ENCODE measurements around the gene FOSL2.
A peak's percentile ranks its signal among the peaks of the same experiment; 100 is the strongest.

The FOSL2 gene

DNA sequence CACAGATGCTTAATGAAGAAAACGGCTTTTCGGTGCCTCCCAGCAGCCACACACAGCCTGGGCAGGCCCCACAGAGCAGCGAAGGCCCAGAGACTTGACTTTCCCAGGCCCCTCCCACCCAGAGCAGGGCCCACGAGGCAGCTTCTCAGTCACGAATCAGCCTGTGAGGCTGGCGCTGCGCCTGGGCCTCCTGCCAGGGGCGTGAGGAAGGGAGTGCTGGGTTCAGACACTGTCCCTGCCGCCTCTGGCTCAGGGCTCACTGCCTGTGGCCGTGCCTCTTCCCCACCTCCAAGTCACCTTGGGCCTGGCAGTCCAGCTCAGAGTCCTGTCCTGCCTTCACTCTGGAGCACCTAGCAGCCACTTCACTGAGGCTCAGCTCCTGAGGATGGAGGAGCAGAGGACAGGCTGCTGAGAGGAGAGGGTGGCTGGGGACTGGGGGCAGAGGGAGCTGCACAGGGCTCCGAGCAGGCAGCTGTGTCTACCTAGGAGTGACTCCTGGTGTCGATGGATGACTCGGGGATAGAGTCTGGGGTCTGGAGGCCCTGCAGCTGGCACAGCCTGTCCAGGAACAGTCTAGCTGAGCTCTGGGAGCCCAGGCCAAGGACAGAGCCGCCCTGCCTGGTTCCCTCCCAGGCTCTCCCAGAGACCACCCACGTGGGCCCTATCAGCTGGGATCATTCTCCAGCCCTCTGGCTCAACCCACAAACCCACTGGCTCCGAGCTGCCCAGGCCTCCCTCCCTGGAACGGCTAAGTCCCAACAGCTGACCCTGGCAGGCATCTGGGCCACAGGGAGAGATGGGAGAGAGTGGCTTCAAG, 36.4 kb upstream of the FOSL2 start:
- Histone ChIP-seq H3K36me3 (ENCODE audit: control insufficient read depth in 5 of 5, insufficient read depth in 5 of 5, low read length in 5 of 5) (no peaks in the 10 kb centered on the region), H3K4me3 (ENCODE audit: low read depth in 1 of 5, low read length in 5 of 5) (no peak overlapping the region), H3K4me1 (ENCODE audit: control insufficient read depth in 5 of 5, insufficient read depth in 5 of 5, low read length in 5 of 5) (peaks cover 7 to 35% (median 24%) of the 10 kb centered on the region in 5 donors), H3K27ac (ENCODE audit: low read depth, low read length) (no peak overlapping the region), H3K9ac (ENCODE audit: low read length in 5 of 5) (peak overlapping the region in 3 of 5 donors; percentile 38 to 52 (median 43)), H3K9me3 (ENCODE audit: control insufficient read depth in 5 of 5, low read length in 5 of 5) (no peaks in the 10 kb centered on the region), H3K27me3 (ENCODE audit: control insufficient read depth in 5 of 5, insufficient read depth in 4 of 5, low read length in 5 of 5) (peaks cover 0 to 3% (median 0%) of the 10 kb centered on the region in 5 donors)

DNA sequence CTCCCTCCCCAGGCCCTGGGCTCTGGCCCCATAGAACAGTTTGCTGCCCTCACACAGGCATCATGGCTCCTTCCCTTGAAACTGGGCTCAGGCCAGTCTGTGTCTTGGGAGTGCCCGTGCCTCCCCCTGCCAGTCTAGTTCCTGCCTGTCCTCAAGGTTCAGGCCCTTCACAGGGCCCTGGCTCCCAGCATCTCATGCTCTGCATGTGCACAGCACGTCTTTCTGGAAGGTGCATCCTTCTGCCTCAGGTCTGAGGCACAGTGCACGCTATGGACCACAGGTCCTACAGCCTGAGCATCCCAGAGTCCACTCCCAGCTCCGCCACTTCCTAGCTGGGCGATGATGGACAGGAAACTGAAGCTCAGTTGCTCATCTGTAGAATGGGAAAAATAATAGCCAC, 35.6 kb upstream of the FOSL2 start:
- no peaks in the 10 kb centered on the region for H3K9me3 ChIP-seq (ENCODE audit: control insufficient read depth in 5 of 5, low read length in 5 of 5)
- H3K27me3 ChIP-seq (ENCODE audit: control insufficient read depth in 5 of 5, insufficient read depth in 4 of 5, low read length in 5 of 5): peaks cover 0 to 3% (median 0%) of the 10 kb centered on the region in 5 donors
- H3K36me3 ChIP-seq (ENCODE audit: control insufficient read depth in 5 of 5, insufficient read depth in 5 of 5, low read length in 5 of 5): no peaks in the 10 kb centered on the region
- peaks cover 7 to 35% (median 24%) of the 10 kb centered on the region in 5 donors for H3K4me1 ChIP-seq (ENCODE audit: control insufficient read depth in 5 of 5, insufficient read depth in 5 of 5, low read length in 5 of 5)
- no peak overlapping the region for H3K9ac ChIP-seq (ENCODE audit: low read length in 5 of 5)
- no peak overlapping the region for H3K27ac ChIP-seq (ENCODE audit: low read depth, low read length)
- no peak overlapping the region for H3K4me3 ChIP-seq (ENCODE audit: low read depth in 1 of 5, low read length in 5 of 5)

- Histone ChIP-seq H3K27me3 (ENCODE audit: control insufficient read depth in 5 of 5, insufficient read depth in 4 of 5, low read length in 5 of 5) (peaks cover 0 to 3% (median 0%) of the 10 kb centered on the region in 5 donors), H3K9me3 (ENCODE audit: control insufficient read depth in 5 of 5, low read length in 5 of 5) (no peaks in the 10 kb centered on the region), H3K9ac (ENCODE audit: low read length in 5 of 5) (no peak overlapping the region), H3K27ac (ENCODE audit: low read depth, low read length) (no peak overlapping the region), H3K36me3 (ENCODE audit: control insufficient read depth in 5 of 5, insufficient read depth in 5 of 5, low read length in 5 of 5) (no peaks in the 10 kb centered on the region), H3K4me1 (ENCODE audit: control insufficient read depth in 5 of 5, insufficient read depth in 5 of 5, low read length in 5 of 5) (peaks cover 7 to 35% (median 24%) of the 10 kb centered on the region in 5 donors), H3K4me3 (ENCODE audit: low read depth in 1 of 5, low read length in 5 of 5) (no peak overlapping the region)
Observed at GRCh38 chr2:28357948-28358667, 34.5 kb upstream of the FOSL2 start.

DNA sequence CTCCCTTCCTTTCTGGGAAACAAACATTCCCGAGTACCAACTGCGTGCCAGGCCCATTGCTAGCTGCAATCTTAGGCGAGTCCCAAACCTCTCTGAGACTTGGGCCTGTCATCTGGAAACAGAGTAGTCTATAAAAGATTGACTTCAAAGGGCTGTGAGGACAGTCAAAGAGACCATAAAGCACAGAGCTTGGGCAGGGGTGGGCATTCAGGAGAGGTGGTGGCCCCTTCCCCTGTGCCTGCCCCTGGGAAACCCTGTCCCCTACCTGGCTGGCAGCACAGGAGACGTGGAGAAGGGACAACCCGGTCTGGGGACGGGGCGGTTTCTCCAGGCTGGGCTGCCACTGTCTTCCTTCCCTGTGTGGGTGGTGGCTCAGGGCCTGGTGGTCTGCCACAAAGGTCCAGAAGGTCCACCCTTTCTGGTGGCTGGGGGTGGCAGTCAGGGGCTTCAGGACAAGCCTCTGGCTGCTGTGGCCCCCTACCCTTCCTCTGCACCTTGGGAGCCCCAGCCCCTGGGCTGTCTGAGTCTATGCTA, 33.9 kb upstream of the FOSL2 start:
- H3K4me3 ChIP-seq (ENCODE audit: low read depth in 1 of 5, low read length in 5 of 5): no peak overlapping the region

DNA sequence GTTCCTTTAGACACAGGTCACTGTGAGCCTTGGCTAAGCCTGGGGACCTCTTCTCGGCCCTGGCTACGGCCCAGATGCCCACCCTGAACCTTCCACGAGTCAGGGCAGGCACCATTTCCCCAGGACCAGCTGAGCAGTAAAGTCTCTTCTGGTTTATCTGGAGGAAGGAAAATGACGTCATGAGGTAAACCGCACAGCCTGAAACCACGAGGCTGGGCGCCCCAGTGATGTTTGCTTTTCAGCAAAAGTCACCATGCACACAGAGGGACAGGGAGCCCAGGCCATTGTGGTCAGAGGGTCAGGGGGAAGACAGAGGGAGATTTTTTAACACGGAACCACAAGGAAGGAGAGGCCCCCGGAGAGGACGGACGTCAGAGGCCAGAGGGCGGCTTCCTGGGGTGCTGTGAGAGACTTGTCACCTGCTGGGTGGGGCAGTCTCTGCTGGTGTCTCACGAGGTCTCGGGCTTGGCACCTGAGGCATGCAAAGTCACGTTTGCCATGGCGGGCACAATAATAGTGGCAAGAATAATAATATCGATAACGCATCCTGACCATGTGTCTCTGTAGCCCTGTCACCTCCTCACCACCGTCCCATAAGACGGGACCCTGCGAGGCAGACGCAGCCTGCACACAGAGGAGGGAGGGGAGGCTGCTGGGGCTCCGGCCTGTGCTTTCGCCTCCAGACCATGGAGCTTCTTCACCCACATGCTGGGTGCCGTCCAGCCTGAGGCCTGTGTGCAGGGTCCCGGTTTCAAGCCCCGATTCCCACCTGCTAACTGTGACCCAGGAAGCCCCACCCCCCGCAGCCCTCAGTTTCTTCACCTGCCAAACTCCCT, 33.2 kb upstream of the FOSL2 start:
- no peak overlapping the region for H3K9ac ChIP-seq (ENCODE audit: low read length in 5 of 5)
- H3K27me3 ChIP-seq (ENCODE audit: control insufficient read depth in 5 of 5, insufficient read depth in 4 of 5, low read length in 5 of 5): peaks cover 0 to 3% (median 0%) of the 10 kb centered on the region in 5 donors
- no peaks in the 10 kb centered on the region for H3K9me3 ChIP-seq (ENCODE audit: control insufficient read depth in 5 of 5, low read length in 5 of 5)
- H3K4me1 ChIP-seq (ENCODE audit: control insufficient read depth in 5 of 5, insufficient read depth in 5 of 5, low read length in 5 of 5): peaks cover 7 to 35% (median 24%) of the 10 kb centered on the region in 5 donors
- H3K27ac ChIP-seq (ENCODE audit: low read depth, low read length): no peak overlapping the region
- H3K36me3 ChIP-seq (ENCODE audit: control insufficient read depth in 5 of 5, insufficient read depth in 5 of 5, low read length in 5 of 5): no peaks in the 10 kb centered on the region
- H3K4me3 ChIP-seq (ENCODE audit: low read depth in 1 of 5, low read length in 5 of 5): no peak overlapping the region

More for the DNA sequence above, 33.9 kb upstream of the FOSL2 start:
- Histone ChIP-seq H3K27me3 (ENCODE audit: control insufficient read depth in 5 of 5, insufficient read depth in 4 of 5, low read length in 5 of 5) (peaks cover 0 to 3% (median 0%) of the 10 kb centered on the region in 5 donors), H3K27ac (ENCODE audit: low read depth, low read length) (no peak overlapping the region), H3K9ac (ENCODE audit: low read length in 5 of 5) (no peak overlapping the region), H3K4me1 (ENCODE audit: control insufficient read depth in 5 of 5, insufficient read depth in 5 of 5, low read length in 5 of 5) (peaks cover 7 to 35% (median 24%) of the 10 kb centered on the region in 5 donors), H3K36me3 (ENCODE audit: control insufficient read depth in 5 of 5, insufficient read depth in 5 of 5, low read length in 5 of 5) (no peaks in the 10 kb centered on the region), H3K9me3 (ENCODE audit: control insufficient read depth in 5 of 5, low read length in 5 of 5) (no peaks in the 10 kb centered on the region)

DNA sequence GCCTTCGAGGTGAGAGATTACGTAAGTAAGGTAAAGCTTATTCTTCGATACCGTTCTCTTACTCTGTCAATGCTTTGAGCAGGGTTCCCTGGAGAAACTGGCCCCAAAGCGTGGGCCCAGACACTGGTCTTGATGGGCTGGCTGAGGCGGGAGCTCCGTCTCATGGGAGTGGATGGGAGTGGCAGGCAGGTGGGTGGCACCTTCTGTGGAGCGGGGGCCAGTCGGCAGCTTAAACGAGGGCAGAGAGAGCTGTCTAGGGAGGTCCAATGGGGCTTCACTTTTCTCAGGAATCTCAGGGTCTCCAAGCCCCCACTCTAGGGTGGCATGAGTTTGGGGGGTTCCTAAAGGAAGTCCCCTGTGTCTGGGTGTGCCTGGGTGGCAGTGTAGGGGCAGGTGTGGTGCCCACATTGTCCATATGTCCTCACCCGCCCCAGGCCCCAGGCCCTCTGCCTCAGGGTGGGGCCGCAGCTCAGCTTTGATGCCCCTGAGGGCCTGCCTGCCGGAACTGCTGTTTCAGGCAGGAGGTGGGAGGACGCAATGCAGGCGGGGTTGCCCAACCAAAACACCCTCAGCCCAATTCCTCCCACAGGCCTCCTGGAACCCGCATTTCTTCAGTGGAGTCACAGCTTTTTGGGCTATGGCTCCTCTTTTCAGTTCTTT, 32.5 kb upstream of the FOSL2 start:
- Histone ChIP-seq H3K4me1 (ENCODE audit: control insufficient read depth in 5 of 5, insufficient read depth in 5 of 5, low read length in 5 of 5) (peaks cover 7 to 35% (median 23%) of the 10 kb centered on the region in 5 donors), H3K4me3 (ENCODE audit: low read depth in 1 of 5, low read length in 5 of 5) (no peak overlapping the region), H3K27me3 (ENCODE audit: control insufficient read depth in 5 of 5, insufficient read depth in 4 of 5, low read length in 5 of 5) (peaks cover 0 to 3% (median 0%) of the 10 kb centered on the region in 5 donors), H3K9me3 (ENCODE audit: control insufficient read depth in 5 of 5, low read length in 5 of 5) (no peaks in the 10 kb centered on the region), H3K27ac (ENCODE audit: low read depth, low read length) (no peak overlapping the region), H3K36me3 (ENCODE audit: control insufficient read depth in 5 of 5, insufficient read depth in 5 of 5, low read length in 5 of 5) (no peaks in the 10 kb centered on the region), H3K9ac (ENCODE audit: low read length in 5 of 5) (no peak overlapping the region)

DNA sequence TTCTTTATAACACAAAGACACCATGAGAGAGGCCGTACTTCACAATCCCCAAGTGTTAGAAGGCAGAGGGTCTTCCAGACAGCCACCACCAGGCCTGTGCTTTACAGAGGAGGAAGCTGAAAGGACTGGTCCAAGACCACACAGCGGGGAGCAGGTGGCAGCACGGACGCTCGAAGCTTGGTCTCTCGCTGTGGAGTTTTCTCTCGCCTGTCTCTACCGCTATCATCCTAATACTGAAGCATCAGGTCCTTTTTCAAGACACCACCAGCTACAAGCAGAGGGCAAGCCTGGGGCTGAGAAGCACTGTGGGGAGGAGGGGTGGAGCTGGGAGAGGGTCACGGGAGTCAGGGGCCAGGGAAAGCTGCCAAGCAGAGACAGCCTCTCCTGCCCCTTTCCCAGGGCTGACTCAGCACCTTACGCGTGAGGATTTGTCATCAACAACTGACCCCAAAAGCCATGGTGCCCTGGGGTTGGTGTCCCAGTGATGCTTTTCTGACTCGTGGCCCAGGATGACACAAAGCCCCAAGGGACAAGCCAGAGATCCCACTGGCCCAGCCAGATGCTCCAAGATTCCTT, 31.9 kb upstream of the FOSL2 start:
- peaks cover 0 to 3% (median 0%) of the 10 kb centered on the region in 5 donors for H3K27me3 ChIP-seq (ENCODE audit: control insufficient read depth in 5 of 5, insufficient read depth in 4 of 5, low read length in 5 of 5)
- H3K9me3 ChIP-seq (ENCODE audit: control insufficient read depth in 5 of 5, low read length in 5 of 5): no peaks in the 10 kb centered on the region
- no peak overlapping the region for H3K27ac ChIP-seq (ENCODE audit: low read depth, low read length)
- no peak overlapping the region for H3K4me3 ChIP-seq (ENCODE audit: low read depth in 1 of 5, low read length in 5 of 5)
- H3K9ac ChIP-seq (ENCODE audit: low read length in 5 of 5): no peak overlapping the region
- no peaks in the 10 kb centered on the region for H3K36me3 ChIP-seq (ENCODE audit: control insufficient read depth in 5 of 5, insufficient read depth in 5 of 5, low read length in 5 of 5)
- H3K4me1 ChIP-seq (ENCODE audit: control insufficient read depth in 5 of 5, insufficient read depth in 5 of 5, low read length in 5 of 5): peaks cover 7 to 29% (median 18%) of the 10 kb centered on the region in 5 donors

GRCh38 chr2:28361991-28362710, 30.5 kb upstream of the FOSL2 start:
- H3K36me3 ChIP-seq (ENCODE audit: control insufficient read depth in 5 of 5, insufficient read depth in 5 of 5, low read length in 5 of 5): no peaks in the 10 kb centered on the region
- H3K27me3 ChIP-seq (ENCODE audit: control insufficient read depth in 5 of 5, insufficient read depth in 4 of 5, low read length in 5 of 5): peaks cover 0 to 3% (median 0%) of the 10 kb centered on the region in 5 donors
- H3K27ac ChIP-seq (ENCODE audit: low read depth, low read length): no peak overlapping the region
- H3K4me3 ChIP-seq (ENCODE audit: low read depth in 1 of 5, low read length in 5 of 5): no peak overlapping the region
- no peaks in the 10 kb centered on the region for H3K9me3 ChIP-seq (ENCODE audit: control insufficient read depth in 5 of 5, low read length in 5 of 5)
- peaks cover 6 to 29% (median 20%) of the 10 kb centered on the region in 5 donors for H3K4me1 ChIP-seq (ENCODE audit: control insufficient read depth in 5 of 5, insufficient read depth in 5 of 5, low read length in 5 of 5)
- H3K9ac ChIP-seq (ENCODE audit: low read length in 5 of 5): no peak overlapping the region

All from subcutaneous abdominal adipose tissue (tissue), 5 donors.